HG03457 (cell line): ENCODE data around the gene GNG7.

Source experiments
- ATAC-seq: cut with Tn5 transposase; IDR thresholded peaks from one replicate; pipeline ENCODE4 v1.9.1; 2021; ENCODE audit warnings: moderate number of reproducible peaks; ENCODE audit not compliant: unreplicated experiment

GNG7 gene

DNA sequence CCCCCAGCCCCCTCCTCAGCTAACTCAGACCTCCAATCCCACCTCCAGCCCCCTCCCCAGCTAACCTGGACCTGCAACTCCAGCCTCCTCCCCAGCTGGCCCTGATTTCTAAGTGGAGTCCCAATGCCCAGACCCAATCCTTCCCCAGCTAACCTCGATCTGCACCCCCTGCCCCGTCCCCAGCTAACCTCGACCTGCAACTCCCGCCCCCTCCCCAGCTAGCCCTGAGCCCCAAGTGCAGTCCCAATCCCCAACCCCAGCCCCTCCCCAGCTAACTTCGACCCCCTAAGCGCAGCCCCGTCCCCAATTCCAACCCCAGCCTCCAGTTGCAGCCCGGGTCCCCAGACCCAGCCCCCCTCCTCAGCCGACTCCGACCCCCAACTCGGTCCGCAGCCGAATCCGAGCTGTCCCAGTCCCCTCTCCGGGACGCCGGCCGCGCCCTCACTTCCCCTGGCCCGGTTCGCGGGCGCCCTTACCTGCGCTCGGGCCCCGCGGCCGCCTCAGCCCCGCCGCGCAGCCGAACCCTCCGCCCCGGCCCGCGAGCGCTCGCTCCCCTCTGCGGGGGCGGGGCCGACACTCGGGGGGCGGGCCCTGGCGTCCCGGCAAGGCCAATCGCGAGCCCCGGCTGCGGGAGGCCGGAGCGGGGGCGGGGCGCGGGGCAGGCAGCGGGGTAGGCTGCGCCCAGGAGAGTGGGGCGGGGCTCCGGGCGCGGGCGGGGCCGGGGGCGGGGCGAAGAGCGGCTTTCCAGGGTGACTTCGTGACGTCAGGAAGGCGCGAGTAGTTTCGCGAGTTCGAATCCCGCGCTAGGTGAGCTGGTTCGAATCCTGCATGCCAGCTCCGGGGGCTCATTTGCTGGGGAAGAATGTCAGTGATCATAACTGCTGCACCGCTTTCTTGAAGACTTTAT is at the start of gene GNG7:
Gene GNG7 (minus strand): TSS at position 525 of the 907 bp plus-strand sequence. CDS start 182,006 bp downstream, outside the sequence.
- ATAC-seq = no peak

DNA sequence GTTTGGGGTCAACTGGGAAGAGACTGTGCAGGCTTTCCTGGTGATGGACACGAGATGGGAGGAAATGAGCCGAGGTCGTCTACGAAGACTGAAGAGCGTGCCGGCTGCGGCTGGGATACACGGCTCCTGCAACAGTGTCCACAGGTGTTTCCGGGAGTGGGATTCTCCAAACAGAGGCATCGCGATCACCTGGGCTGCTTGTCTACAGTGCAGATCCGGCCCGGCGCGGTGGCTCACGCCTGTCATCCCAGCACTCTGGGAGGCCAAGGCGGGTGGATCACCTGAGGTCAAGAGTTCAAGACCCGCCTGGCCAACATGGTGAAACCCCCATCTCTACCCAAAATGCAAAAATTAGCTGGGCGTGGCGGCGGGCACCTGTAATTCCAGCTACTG is 48.9 kb upstream of the GNG7 start:
- no peak for ATAC-seq

DNA sequence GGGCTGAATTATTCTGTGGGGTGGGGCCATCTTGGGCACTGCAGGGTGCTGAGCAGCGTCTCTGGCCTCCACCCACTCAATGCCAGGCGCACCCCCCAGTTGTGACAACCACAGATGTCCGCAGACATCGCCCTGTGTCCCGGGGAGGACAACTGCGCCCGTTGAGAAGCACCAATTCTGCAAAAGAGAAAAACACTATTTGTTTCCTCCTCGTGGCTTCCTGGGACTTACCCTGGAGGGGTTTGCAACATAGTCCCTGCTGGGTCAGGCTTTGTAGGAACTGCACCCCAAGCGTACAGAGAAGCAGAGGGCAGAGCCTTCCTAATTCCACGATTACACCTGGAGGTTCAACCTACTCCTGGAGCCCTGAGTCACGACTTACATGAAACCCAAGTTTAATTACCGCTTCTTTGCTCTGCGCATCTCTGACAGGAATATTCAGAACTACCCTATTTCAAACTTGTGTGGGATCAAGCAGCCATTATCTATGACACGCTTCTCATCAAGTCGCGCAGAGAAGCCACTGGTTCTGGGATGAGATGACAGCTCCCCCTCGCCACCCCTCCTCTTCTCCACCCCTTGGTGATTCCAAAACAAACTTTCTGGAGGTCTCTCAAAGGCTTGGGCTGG is 48.4 kb upstream of the GNG7 start:
- no peak for ATAC-seq

DNA sequence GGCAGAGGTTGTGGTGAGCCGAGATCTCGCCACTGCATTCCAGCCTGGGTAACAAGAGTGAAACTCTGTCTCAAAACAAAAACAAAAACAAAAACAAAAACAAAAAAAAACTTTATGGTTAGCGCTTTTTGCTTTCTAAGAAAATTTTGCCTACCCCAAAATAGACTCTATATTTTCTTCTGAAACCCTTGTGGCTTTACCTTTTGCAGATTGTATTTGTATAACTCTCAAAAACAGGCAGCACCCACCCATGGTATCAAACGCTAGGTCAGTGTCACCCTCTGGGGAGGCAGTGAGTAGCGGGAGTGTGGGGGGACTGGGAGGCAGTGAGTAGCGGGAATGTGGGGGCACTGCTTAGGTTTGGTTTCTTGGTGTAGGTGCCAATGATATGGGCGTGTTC is 44.9 kb upstream of the GNG7 start:
- ATAC-seq = no peak

DNA sequence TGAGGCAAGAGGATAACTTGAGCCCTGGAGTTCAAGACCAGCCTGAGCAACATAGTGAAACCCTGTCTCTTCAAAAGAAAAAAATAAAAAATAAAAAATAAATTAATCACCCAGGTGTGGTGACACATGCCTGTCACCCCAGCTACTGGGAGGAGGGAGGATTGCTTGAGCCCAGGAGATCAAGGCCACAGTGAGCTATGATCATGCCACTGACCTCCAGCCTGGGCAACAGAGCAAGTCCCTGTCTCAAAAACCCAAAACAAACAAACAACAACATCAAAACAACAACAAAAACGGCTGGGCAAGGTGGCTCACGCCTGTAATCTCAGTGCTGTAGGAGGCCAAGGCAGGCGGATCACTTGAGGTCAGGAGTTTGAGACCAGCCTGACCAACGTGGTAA is 41.6 kb upstream of the GNG7 start:
- ATAC-seq = no peak

DNA sequence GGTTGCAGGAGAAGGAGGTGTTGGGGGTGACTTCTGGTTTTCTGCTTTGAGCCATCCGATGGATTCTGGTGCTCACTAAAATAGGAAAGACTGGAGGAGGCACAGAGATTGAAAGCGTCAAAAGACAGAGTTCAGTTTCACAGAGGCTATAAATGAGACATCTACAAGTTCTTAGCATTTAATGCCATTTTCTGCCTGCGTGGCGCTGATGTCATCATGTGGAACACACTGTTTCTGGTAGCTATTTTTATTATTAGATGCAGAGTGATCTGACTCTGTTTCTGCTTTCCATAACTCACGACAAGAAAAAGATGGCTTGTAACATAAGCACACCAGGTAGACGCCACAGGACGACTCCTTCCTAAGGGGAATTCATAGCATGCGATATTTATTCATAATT is 40.6 kb upstream of the GNG7 start:
- ATAC-seq = no peak

DNA sequence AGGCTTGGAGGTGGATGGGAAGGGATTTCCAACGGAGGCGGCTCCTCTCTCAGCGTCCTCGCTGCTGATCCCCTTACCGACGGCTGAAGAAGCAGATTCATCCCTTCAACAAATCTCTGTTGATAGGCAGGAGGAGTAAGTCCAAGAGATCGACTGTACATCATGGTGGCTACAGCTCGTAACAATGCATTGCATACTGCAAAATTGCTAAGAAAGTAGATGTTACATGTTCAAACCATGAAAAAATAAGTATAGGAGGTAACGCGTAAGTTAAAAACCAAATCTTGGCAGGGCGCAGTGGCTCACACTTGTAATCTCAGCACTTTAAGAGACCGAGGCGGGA is 37.8 kb upstream of the GNG7 start:
- no peak for ATAC-seq

DNA sequence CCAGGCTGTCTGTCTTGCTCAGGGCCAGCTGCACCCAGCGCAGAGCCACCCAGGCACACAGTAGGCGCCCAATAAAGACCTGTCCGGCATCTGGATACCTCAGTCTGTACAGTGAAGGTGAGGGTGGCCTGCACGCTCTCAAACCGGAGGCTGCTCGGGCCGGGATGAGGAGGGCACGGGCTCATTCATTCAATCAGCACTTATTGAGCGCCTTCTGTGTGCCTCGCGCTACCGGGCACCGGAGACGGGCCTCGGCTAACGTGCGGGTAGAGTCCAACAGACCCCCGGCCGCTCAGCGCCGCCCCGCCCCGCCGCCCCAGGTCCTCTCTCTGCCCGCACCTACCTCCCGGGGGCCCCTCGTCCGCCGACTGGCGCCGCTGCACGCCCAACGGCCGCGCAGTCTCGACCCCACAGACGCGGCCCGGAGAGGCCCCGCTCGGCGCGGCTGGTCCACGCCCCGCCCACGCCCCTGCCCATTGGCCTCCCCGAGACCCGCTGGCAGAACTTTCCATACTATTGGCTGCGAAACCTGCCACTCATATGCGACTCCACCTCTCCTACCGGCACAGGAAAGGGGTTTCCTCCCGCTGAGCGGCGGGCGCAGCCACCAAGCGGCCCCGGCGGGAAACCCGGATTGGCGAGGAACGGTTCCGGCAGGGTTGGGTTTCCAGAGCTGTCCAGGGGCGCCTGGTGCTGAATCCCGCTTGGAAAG is 37.3 kb upstream of the GNG7 start, which contains the start of gene SLC39A3:
Gene SLC39A3 (minus strand): TSS at position 416 of the 712 bp plus-strand sequence. CDS start 2,760 bp downstream, outside the sequence.
- peak; percentile 74 for ATAC-seq

DNA sequence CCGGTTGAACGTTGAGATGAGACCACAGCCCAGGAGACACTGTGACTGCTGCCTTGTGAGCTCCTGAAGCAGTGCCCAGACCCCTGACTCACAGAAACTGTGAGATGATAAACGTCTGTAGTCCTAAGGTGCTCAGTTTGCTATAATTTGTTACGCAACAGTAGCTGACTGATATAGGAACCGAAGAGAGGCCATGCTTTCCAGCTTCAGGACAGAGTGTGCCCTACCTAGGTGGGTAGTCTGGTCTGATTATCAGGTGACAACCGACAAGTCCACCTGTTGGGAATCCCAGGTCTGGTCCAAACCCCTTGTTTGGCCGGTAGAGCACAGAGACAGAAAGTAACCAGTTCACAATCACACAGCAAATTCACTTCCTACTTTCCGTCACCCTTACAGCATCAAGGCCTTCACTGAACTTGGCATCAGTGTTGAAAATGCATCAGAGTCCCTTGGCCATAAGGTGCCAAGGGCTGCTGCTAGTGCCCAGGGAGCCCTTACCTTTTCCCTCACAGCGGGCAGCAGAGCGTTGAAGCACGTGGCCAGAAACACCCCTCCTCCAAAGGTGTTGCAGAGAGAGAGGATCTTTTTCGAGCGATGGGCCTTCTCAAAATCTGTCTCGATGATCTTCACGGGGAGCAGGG is 34.2 kb upstream of the GNG7 start:
- no peak for ATAC-seq

DNA sequence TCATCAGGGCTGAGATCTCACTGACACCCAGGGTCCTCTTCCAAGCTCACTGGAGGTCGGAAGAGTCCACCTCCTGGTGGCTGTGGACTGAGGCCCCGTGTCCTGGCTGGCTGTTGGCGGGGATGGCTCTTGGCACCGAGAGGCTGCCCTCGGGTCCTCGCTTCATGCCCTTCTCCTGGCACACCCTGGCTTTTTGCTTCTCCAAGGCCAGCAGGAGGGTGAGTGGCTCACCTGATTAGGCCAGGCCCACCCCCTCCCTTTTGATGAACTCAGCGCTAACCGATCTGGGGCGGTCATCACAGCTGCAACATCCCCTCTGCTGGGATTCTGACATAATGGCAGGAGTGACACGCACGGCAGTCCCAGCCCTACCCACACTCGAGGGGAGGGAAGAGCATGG is 32.9 kb upstream of the GNG7 start:
- ATAC-seq = no peak

DNA sequence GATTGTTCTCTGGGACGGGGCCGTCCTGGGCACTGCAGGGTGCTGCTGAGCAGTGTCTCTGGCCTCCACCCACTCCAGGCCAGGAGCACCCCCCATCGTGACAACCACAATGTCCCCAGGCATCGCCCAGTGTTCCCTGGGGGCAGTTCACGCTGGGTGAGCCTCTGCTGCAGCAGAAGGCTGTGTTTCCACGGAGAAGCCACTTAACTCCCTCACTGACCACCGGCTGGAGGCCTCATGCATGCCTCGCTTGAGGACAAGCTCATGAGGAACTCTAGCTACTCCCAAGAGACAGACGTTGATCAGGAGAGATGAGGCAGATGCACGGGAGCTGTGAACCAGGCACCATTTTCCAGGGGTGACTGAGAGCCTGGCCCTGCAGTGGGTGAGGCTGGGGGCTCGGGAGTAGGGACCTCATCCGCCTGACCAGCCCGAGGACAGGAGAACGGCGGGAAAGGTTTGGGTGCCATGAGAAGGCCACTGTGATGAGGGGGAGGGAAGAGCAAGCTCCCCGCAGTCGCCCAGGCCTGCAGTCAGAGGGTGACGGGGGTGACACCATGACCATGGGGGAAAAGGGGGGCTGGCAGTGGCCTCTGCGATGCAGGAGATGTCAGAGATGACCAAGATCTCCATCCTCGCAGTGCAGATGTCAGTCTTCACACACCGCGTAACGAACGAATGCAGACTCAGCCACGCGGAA is 32.2 kb upstream of the GNG7 start:
- no peak for ATAC-seq

DNA sequence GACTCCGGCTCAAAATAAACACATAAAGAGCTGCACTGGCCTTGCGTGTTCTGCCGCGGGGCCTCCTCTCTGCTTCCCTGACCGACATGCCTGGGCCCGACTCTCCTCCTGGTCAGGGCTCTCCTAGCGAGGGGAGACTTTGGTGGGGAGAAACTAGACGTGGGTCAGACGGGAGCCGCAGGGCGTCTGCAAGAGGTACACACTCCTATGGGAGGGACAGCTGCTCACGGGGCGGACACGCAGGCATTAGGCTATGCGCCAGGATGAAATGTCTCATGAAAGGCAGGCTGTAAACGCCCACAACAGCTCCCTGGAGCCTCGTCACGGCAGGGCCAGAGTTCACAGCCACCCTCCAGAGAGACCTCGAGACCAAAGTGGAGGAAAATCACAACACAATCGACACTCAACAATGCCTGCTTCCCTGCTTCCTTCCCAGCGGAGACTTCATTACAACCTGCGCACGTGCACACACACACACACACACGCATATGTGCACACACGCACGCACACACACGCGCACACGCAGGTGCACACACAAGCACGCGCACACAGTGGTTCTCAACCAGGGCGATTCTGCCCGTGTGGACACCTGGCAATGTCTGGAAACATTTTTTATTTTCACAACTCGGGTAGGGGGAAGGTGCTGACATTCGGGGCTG is 31.6 kb upstream of the GNG7 start:
- no peak for ATAC-seq

DNA sequence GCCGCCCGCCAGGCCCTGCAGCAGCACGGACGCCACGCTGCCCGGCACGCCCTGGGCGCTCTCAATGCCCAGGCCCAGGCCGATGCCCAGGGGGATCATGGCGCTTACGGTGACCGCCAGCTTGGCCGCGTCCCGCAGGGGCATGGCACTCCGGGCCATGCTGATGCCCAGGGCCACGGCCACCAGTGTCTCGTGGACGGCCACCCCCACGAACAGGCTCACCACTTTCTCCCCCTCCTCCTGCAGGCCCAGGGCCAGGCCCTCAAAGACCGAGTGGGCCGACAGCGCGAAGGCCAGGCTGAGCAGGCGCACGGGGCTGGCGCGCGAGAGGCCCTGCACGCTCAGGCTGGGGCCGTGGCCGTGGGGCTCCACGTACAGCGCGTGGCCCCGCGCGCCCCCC is 30.4 kb upstream of the GNG7 start:
- ATAC-seq = no peak

DNA sequence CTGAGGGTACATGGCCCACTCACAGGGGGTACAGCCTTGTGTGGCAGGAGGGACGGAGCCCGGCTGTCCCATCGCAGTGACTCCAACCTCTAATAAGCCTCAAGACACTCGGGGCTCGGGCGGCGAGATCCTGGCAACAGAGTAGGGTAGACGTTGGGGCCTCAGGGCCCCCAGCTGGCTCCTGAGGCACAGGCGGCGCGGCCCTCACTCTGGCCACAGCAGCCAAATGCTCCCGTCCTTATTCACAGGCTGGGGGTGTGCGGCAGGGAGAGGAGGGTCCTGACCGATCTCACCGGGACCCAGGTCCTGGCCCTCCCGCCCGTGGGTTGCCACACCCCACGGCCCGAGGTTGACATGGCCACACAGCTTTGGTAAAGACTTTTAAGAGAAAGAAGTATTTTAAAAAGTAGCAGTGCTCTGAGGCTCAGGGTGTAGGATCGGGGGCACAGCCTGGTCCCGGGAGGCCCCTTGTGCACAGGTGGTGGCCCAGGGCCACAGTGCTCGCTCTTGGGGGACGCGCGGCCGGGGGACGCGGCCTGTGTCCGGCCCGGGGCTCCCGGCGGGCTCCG is 29.7 kb upstream of the GNG7 start:
- ATAC-seq = no peak

DNA sequence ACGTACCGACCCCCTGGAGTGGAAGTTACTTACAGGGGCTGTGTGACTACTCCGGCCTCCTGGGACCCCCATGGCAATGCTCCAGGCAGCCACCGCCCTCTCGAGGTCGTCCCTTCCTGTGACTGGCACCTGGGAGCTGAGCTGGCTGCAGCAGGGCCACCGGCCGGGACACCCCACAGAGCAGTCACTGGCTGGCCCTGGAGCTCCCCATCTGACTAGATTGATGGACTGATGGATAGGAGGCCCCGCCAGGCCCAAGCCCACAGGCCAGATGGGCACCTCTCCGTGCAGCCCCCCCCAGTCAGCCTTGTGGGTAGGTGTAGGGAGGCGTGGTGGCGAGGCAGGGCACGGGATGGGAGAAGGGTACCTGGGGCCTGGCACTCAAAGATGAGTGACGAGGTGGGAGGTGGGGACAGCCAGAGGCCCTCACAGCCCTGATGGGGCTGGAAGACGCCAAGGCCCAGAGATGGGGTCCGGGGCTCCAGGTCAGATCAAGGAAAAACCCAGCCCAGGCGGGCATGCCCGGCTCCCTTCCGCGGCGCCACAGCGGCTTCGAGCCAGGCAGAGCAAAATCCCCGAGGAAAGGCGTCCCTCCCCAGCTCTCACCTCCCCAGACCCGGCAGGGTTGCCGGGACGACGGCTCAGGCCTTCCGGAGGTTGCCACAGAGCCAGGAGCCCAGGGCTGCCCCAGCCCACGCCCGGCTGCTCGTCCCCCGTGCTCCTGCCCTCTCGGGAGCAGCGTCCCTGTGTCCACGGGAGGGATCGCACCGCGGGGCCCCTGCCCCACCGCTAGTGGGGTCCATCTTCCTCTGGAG is 28.9 kb upstream of the GNG7 start:
- no peak for ATAC-seq

DNA sequence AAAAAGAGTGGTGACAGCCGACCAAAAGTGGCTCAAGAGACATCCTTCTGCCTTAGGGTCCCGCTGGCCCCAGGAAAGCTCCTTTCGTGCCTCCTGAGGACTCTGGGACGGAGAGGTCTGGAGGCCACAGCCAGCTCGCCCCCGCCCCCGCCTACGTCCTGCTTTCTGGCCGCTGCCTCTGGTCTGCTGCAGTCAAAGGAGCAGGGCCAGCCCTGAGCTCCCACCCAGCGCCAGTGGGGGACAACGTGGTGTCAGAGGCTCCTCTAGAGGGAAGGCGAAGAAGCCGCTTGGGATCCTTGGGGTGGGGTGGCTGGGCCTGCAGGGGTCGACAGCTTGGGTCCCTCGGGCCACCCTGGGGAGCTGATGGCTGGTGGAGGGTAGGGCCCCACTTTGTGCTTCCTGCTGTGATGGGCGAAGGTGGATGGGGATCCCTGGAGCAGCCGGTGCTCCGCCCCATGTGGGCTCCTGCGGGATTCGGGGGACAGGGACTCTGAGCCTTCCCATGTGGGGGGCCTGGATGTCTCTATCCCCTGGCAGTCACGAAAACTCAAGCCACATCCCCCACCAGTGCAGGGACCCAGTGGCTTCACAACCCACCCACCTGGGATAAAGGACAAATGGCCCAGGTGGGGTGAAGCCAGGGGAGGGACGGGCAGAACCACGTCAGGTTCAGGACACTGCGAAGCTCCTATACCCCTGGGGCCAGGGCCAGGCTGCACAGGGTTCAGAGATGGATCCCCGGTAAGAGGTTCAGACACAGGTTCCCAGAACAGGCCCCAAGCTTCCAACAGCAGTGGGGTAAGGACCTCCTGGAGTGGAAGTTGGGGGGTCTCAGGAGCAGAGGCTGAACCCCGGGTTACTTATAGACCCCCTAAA is 27.7 kb upstream of the GNG7 start:
- no peak for ATAC-seq

DNA sequence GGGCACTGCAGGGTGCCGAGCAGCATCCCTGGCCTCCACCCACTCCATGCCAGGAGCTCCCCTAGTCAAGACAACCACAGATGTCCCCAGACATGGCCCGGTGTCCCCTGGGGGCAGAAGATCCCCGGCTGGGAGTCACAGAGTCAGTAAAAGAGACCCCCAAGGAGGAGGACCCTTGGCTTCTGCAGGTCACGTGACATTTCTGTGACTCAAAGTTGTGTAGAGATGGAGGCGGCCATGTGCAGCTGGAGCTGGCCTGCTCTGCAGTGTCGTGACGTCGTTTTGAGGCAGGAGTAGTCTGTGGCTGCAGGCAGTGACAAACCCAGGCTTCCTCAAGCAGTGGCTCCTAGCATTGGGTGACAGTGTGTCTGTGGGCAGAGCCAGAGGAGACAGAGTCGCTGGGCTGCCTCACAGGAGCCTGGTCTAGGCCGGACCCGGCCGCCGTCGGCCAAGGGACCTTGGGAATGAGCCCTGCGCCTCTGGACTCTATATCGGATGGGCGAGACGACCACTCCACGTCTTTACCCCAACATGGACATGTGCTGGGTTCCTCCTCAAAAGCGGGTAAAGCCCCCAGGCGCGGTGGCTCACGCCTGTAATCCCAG is 26.4 kb upstream of the GNG7 start:
- ATAC-seq = no peak

DNA sequence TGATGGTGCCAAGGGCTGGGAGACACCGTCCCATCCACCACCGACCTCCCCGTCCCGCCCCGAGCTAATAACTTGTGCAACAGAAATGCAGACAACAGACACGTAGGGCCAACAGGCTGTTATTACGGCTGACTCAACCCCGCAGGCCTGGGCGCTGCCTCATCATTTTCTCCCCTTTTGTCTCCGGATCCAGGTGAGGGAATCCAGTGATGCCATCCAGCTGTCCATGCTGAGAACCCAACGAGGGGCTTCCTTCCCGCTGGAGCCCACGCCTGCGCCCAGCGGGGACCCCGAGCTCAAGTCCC is 25.1 kb upstream of the GNG7 start:
- ATAC-seq = no peak
